Neural cell (in vitro differentiated cells): Measurements from ENCODE around the gene CACNB2. TPM values are rescaled to one million over a fixed set of nuclear protein-coding genes. Genes with fewer than 3 reads are reported as not detected.

Experiments
- H2AFZ ChIP-seq: fragments of 200-600, 300-800 bp; sonication (generic), shearing (Covaris generic); 2 replicates; pipeline ENCODE4 v1.6.0; 2014; ENCODE audit warnings: low read depth, mild to moderate bottlenecking, antibody characterized with exemption, low read length, moderate library complexity
- H3F3A ChIP-seq: fragments of 200-600 bp; shearing (Covaris generic); 2 replicates; pipeline ENCODE4 v1.6.1; 2016; ENCODE audit warnings: mild to moderate bottlenecking, moderate library complexity, mixed read lengths, antibody characterized with exemption, low read length; ENCODE audit not compliant: insufficient read depth, poor library complexity, severe bottlenecking
- H3K27ac ChIP-seq: fragments of 200-600, 300-800 bp; sonication (generic), shearing (Covaris generic); 2 replicates; pipeline ENCODE4 v1.5.1; 2014; ENCODE audit warnings: mild to moderate bottlenecking, low read length, moderate library complexity
- H3K27me3 ChIP-seq: fragments of 300-800, 200-600 bp; sonication (generic), shearing (Covaris generic); 2 replicates; pipeline ENCODE4 v1.6.0; 2014; ENCODE audit warnings: mild to moderate bottlenecking, low read depth, low read length, moderate library complexity; ENCODE audit not compliant: insufficient read depth
- H3K36me3 ChIP-seq: fragments of 300-800, 200-600 bp; sonication (generic), shearing (Covaris generic); 2 replicates; pipeline ENCODE4 v1.5.1; 2014; ENCODE audit warnings: mild to moderate bottlenecking, antibody characterized with exemption, low read length, moderate library complexity; ENCODE audit not compliant: insufficient read depth
- H3K4me2 ChIP-seq: fragments of 300-800, 200-600 bp; sonication (generic), shearing (Covaris generic); 2 replicates; pipeline ENCODE4 v1.6.0; 2014; ENCODE audit warnings: mild to moderate bottlenecking, low read length
- H3K4me3 ChIP-seq: fragments of 300-800, 200-600 bp; sonication (generic), shearing (Covaris generic); 2 replicates; pipeline ENCODE4 v1.5.1; 2014; ENCODE audit warnings: mild to moderate bottlenecking, low read length, moderate library complexity
- H3K79me2 ChIP-seq: fragments of 200-600 bp; shearing (Covaris generic); replicated peaks from 2 replicates; pipeline ENCODE4 v1.6.0; 2014; ENCODE audit warnings: mild to moderate bottlenecking, low read length, moderate library complexity; ENCODE audit not compliant: insufficient read depth
- H3K9ac ChIP-seq: fragments of 300-800, 200-600 bp; sonication (generic), shearing (Covaris generic); 2 replicates; pipeline ENCODE4 v1.6.1; 2016; ENCODE audit warnings: mild to moderate bottlenecking, low read length, mixed read lengths
- H3K9me2 ChIP-seq: fragments of 200-600 bp; shearing (Covaris generic); 2 replicates; pipeline ENCODE4 v1.6.1; 2016; ENCODE audit warnings: mild to moderate bottlenecking, low read length, mixed read lengths; ENCODE audit not compliant: insufficient read depth
- H3K9me3 ChIP-seq: fragments of 200-600, 300-800 bp; sonication (generic), shearing (Covaris generic); 2 replicates; pipeline ENCODE4 v1.6.1; 2016; ENCODE audit warnings: mild to moderate bottlenecking, mixed run types, low read length, moderate library complexity, mixed read lengths
- H4K20me1 ChIP-seq: fragments of 200-600 bp; shearing (Covaris generic); 2 replicates; pipeline ENCODE4 v1.6.1; 2016; ENCODE audit warnings: mild to moderate bottlenecking, mixed run types; ENCODE audit not compliant: insufficient read depth
- EP300 ChIP-seq: fragments of 450-650 bp; conservative IDR thresholded peaks from 2 replicates; pipeline ENCODE4 v1.6.1; 2014; ENCODE audit warnings: antibody characterized with exemption, mild to moderate bottlenecking, moderate library complexity; ENCODE audit not compliant: poor library complexity, severe bottlenecking
- EZH2 ChIP-seq: fragments of 200-600, 300-800 bp; shearing (Covaris generic), sonication (generic); IDR thresholded peaks from 2 replicates; pipeline ENCODE4 v1.6.1; 2014; ENCODE audit warnings: antibody characterized with exemption, low read length, borderline replicate concordance, mild to moderate bottlenecking; ENCODE audit not compliant: insufficient read depth, poor library complexity, severe bottlenecking
- MXI1 ChIP-seq: fragments of 450-650 bp; conservative IDR thresholded peaks from 2 replicates; pipeline ENCODE4 v1.6.1; 2014; ENCODE audit warnings: antibody characterized with exemption, mild to moderate bottlenecking; ENCODE audit not compliant: poor library complexity, severe bottlenecking
- POLR2AphosphoS5 ChIP-seq: IDR thresholded peaks from 2 replicates; pipeline ENCODE4 v1.6.1; 2012
- RAD21 ChIP-seq: fragments of 450-650 bp; conservative IDR thresholded peaks from 2 replicates; pipeline ENCODE4 v1.6.1; 2014; ENCODE audit warnings: antibody characterized with exemption, mild to moderate bottlenecking, moderate library complexity
- SMC3 ChIP-seq: fragments of 450-650 bp; conservative IDR thresholded peaks from 2 replicates; pipeline ENCODE4 v1.6.1; 2014; ENCODE audit warnings: antibody characterized with exemption, mild to moderate bottlenecking, moderate library complexity; ENCODE audit not compliant: poor library complexity
- TAF1 ChIP-seq: IDR thresholded peaks from 2 replicates; pipeline ENCODE4 v1.6.1; 2012; ENCODE audit warnings: low read depth
- polyA plus RNA-seq: library from polyadenylated mRNA; depleted of rRNA; stranded (reverse); fragments of >200 nt; gene quantifications from 2 replicates; pipeline ENCODE4 v1.2.3, GENCODE V29; 2014
- TF ChIP-seq, protein P1 (sequence below): fragments of 450-650 bp; IDR thresholded peaks from 2 replicates; pipeline ENCODE4 v1.5.1; 2014; ENCODE audit warnings: antibody characterized with exemption, mild to moderate bottlenecking, moderate library complexity; ENCODE audit not compliant: poor library complexity, severe bottlenecking
- TF ChIP-seq, protein P2 (sequence below): IDR thresholded peaks from 2 replicates; pipeline ENCODE4 v1.6.1; 2012; ENCODE audit warnings: borderline replicate concordance

CACNB2 gene
- polyA plus RNA-seq, 1 donor from 2014 or later: 14.3 TPM

DNA sequence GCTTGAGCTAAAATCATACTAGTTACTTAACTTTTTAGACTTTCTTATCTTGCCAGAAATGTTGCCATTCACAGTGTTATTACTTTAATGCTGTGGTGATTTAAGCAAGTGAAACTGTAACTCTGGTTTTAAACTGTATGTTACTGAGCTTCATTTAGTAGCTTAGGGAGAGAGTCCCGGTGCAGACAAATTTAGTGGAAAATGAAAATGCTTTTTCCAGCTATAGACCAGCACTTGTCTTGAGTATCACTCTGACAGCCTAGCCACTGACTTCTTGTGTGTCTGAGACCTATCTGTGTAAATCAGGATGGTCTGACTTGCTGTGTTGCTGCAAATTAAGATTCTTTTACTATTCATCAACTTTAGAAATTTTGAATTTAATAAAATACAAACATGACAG is 200.8 kb downstream of the CACNB2 start:
- Histone ChIP-seq H3K36me3 (no peaks in the 10 kb centered on the region), H3K9me2 (no peaks in the 10 kb centered on the region), H3K9ac (no peak overlapping the region), H4K20me1 (no peaks in the 10 kb centered on the region), H3F3A (no peaks in the 10 kb centered on the region), H3K4me2 (no peak overlapping the region), H3K27me3 (no peaks in the 10 kb centered on the region), H3K9me3 (no peaks in the 10 kb centered on the region), H3K4me3 (no peak overlapping the region), H3K79me2 (no peaks in the 10 kb centered on the region), H2AFZ (no peak overlapping the region), H3K27ac (no peak overlapping the region)
- no peak for TF ChIP-seq MXI1
- TF ChIP-seq EP300: no peak
- TF ChIP-seq, protein P1, sequence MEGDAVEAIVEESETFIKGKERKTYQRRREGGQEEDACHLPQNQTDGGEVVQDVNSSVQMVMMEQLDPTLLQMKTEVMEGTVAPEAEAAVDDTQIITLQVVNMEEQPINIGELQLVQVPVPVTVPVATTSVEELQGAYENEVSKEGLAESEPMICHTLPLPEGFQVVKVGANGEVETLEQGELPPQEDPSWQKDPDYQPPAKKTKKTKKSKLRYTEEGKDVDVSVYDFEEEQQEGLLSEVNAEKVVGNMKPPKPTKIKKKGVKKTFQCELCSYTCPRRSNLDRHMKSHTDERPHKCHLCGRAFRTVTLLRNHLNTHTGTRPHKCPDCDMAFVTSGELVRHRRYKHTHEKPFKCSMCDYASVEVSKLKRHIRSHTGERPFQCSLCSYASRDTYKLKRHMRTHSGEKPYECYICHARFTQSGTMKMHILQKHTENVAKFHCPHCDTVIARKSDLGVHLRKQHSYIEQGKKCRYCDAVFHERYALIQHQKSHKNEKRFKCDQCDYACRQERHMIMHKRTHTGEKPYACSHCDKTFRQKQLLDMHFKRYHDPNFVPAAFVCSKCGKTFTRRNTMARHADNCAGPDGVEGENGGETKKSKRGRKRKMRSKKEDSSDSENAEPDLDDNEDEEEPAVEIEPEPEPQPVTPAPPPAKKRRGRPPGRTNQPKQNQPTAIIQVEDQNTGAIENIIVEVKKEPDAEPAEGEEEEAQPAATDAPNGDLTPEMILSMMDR: no peak
- TF ChIP-seq RAD21: no peak
- no peak for TF ChIP-seq EZH2
- TF ChIP-seq POLR2AphosphoS5: no peak
- TF ChIP-seq, protein P2, sequence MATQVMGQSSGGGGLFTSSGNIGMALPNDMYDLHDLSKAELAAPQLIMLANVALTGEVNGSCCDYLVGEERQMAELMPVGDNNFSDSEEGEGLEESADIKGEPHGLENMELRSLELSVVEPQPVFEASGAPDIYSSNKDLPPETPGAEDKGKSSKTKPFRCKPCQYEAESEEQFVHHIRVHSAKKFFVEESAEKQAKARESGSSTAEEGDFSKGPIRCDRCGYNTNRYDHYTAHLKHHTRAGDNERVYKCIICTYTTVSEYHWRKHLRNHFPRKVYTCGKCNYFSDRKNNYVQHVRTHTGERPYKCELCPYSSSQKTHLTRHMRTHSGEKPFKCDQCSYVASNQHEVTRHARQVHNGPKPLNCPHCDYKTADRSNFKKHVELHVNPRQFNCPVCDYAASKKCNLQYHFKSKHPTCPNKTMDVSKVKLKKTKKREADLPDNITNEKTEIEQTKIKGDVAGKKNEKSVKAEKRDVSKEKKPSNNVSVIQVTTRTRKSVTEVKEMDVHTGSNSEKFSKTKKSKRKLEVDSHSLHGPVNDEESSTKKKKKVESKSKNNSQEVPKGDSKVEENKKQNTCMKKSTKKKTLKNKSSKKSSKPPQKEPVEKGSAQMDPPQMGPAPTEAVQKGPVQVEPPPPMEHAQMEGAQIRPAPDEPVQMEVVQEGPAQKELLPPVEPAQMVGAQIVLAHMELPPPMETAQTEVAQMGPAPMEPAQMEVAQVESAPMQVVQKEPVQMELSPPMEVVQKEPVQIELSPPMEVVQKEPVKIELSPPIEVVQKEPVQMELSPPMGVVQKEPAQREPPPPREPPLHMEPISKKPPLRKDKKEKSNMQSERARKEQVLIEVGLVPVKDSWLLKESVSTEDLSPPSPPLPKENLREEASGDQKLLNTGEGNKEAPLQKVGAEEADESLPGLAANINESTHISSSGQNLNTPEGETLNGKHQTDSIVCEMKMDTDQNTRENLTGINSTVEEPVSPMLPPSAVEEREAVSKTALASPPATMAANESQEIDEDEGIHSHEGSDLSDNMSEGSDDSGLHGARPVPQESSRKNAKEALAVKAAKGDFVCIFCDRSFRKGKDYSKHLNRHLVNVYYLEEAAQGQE: no peak
- no peak for TF ChIP-seq SMC3
- TF ChIP-seq TAF1: no peak

DNA sequence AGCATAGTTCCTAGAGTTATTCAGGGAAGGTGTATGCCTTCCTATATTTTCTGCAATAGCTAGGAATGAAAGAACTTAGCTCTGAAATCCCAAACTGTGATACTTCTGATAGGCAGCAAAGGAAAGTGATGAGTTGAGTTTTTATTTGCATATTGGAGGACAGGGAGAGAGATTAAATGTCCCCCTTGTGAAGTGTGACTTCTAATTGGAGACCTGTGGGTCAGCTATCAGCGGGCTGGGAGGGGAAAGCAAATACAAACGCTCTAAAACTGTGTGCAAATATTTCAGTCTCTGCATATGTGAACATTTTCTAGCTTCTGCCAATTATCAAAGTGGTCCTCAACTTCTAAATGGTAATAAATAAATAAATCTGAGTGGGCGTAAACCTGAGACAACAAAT is 203.3 kb downstream of the CACNB2 start:
- no peak overlapping the region for H3K27ac ChIP-seq
- no peaks in the 10 kb centered on the region for H3K36me3 ChIP-seq
- no peaks in the 10 kb centered on the region for H3K9me2 ChIP-seq
- H4K20me1 ChIP-seq: no peaks in the 10 kb centered on the region
- H3K4me3 ChIP-seq: no peak overlapping the region
- H3K4me2 ChIP-seq: no peak overlapping the region
- TF ChIP-seq RAD21 (no peak), SMC3 (no peak), TAF1 (no peak)
- H3K9ac ChIP-seq: no peak overlapping the region
- no peaks in the 10 kb centered on the region for H3K27me3 ChIP-seq
- H3K9me3 ChIP-seq: no peaks in the 10 kb centered on the region
- H3F3A ChIP-seq: no peaks in the 10 kb centered on the region
- H3K79me2 ChIP-seq: no peaks in the 10 kb centered on the region
- H2AFZ ChIP-seq: no peak overlapping the region

- Histone ChIP-seq H3K27me3 (no peaks in the 10 kb centered on the region), H3K9ac (no peak overlapping the region), H3K36me3 (no peaks in the 10 kb centered on the region), H3F3A (no peaks in the 10 kb centered on the region), H3K4me2 (no peak overlapping the region), H2AFZ (no peak overlapping the region), H4K20me1 (no peaks in the 10 kb centered on the region), H3K79me2 (no peaks in the 10 kb centered on the region), H3K9me2 (no peaks in the 10 kb centered on the region), H3K27ac (no peak overlapping the region), H3K4me3 (no peak overlapping the region), H3K9me3 (no peaks in the 10 kb centered on the region)
- TF ChIP-seq MXI1 (no peak), EZH2 (no peak), TAF1 (no peak), RAD21 (no peak), POLR2AphosphoS5 (no peak), SMC3 (no peak), EP300 (no peak)
- TF ChIP-seq, protein P2: no peak
- TF ChIP-seq, protein P1: no peak
Measured at GRCh38 chr10:18345308-18345707, 205.1 kb downstream of the CACNB2 start.
